Cardiac septum (tissue), 1 donor: Measurements from ENCODE around the gene COBL. TPM values are rescaled to one million over a fixed set of nuclear protein-coding genes. Genes with fewer than 3 reads are reported as not detected.

Experiments used
- DNase-seq: peaks from one replicate; pipeline ENCODE4 v3.0.0-alpha.2; 2020; ENCODE audit warnings: low spot score
- intact Hi-C: fragments of 100-400 bp; cut with DNase I; formaldehyde crosslinking; loops from one replicate; pipeline ENCODE4 v1.14.0; 2022
- total RNA-seq: library from RNA; stranded (reverse); fragmentation: NEBNext Ultra II Directional; extraction: Animal tissue kit (Norgen Biotek cat#: 25700); gene quantifications from one replicate; pipeline ENCODE4 v1.2.1, GENCODE V29; 2021
- donor health status: DM: no; HTN: no; CAD: no.

COBL gene
- total RNA-seq, 1 donor from 2014 or later = 109 TPM

DNA sequence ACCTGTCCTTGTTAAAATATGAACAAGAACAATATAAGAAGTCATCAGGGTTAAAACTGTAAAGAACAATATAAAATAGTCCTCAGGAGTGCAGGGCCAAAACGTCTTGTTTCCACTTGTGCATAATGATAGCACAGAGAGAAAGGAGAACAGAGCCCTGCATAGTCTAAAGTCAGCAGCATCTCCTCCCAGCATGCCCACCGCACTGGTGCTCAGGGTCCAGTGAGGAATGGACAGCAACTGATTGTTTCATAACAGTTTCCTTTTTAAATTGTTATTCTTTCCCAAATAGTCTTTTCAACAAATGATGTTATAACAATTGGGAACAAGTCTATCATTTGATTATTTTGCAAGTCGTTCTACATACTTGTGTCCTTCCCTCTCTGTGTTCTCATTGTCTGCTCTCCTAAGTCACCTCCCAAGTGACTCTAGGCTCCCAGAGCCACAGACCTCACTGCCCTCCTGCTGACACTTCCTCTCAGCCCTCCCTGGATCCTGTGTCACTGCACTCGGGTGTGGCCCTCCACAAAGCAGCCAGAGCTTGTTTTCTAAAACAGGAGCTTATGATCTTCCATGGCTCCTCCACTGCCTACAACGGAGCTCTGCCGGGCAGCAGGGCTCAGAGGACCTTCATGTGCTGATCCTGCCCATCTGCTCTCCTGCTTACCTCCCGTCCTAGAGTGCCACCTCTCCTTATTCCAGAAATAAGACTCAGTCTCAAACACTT lies 27.6 kb downstream of the COBL start:
- intact Hi-C loops = no loop called here
- no peak for DNase-seq

DNA sequence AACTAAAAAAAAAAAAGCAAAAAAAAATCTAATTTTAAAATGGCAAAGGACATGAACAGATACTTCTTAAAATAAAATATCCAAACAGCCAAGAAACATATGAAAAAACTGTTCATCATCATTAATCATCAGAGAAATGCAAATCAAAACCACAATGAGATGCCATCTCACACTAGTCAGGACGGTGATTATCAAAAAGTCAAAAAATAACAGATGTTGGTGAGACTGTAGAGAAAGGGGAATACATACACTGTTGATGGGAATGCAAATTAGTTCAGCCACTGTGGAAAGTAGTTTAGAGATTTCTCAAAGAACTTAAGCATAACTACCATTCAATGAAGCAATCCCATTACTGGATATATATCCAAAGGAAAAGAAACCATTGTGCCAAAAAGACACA lies 30.2 kb downstream of the COBL start:
- intact Hi-C loops = no loop called here
- DNase-seq = no peak

GRCh38 chr7:51280156-51280555 lies 36.5 kb downstream of the COBL start:
- intact Hi-C loops = no loop called here
- no peak for DNase-seq

GRCh38 chr7:51279391-51280023 lies 37.1 kb downstream of the COBL start:
- intact Hi-C loops = no loop called here
- no peak for DNase-seq

GRCh38 chr7:51278797-51279196 lies 37.8 kb downstream of the COBL start:
- intact Hi-C loops = no loop called here
- DNase-seq = no peak

DNA sequence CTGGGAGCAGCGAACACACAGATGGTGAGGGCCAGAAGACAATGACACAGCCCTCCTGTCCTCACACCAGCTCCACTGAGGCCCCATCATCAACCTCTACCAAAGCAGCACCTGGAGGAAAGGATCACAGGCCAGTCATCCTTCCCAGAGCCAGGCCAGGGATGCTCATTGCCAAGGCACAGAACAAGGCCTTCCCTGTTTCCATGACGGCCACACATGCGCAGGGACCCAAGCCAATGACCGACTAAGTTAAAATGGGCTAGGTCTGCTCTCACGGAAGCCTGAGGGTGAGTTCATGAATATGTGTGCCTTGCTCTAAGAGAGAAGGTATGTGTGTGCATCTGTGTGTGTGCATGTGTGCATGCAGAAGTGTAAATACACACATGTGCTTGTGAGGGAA lies 39.6 kb downstream of the COBL start:
- intact Hi-C loops = no loop called here

DNA sequence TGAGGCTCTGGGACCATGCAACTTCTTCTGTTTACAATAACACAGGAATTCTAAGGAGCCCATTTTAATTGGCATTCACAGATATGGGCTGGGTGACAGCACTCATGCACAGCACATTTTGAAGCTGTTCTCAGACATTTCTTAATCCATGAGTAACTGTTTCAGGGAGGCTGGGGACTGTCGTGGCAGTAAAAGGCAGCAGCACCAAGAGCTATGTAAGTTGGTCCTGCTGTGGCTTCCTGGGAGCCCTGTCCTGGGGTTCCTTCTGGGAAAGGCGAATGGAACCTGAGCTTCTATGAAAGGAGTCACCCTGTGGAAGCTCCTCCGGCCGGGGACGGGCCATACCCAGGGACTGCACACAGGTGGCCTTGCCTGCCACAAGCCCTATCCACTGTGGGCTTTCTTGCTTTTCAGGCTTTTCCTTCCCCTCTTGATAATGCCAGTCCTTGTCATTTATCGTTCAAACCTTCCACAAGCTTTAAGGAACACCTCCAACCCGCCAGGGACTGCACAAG lies 40.5 kb downstream of the COBL start:
- intact Hi-C loops = no loop called here
- DNase-seq = no peak

More for the DNA sequence above, 39.6 kb downstream of the COBL start:
- no peak for DNase-seq

DNA sequence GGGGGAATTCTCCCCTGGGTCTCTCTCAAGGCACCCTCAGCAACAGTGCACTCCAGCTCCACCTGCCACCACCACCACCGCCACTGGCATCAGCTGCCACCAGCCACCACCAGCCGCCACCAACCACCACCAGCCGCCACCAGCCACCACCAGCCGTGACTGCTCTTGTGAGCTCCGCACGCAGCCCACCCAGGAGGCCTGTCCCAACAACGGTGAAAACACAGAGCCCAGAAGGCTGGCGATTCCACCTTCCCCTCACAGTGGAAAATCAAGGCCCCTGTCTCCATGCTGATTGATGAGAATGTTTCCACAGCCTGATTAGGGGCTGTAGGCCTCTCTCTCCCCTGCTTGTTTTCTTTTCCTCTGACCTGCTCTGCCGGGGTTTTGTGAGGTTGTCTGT lies 41.1 kb downstream of the COBL start:
- no peak for DNase-seq
- intact Hi-C loops = no loop called here

GRCh38 chr7:51274955-51275354 lies 41.7 kb downstream of the COBL start:
- intact Hi-C loops = no loop called here
- no peak for DNase-seq

DNA sequence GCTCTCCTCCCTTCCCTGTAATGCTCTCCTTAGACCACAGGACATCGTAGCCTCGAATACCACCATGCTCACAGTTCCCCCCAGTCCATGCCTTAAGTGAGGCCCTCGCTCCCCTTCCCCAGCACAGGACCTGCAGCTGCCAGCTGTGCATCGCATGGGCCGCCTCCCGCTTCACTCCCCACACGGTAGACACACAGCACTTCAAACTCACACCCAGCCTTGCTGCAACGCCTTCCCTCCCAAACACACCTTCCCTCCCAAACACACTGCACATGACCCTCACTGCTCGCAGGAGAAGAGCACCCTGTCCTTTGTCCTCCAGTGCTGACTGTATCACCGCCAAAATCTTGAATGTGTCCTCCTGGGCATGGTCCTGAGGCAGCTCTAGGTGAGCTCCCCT lies 42.6 kb downstream of the COBL start:
- intact Hi-C loops = no loop called here
- DNase-seq = no peak

DNA sequence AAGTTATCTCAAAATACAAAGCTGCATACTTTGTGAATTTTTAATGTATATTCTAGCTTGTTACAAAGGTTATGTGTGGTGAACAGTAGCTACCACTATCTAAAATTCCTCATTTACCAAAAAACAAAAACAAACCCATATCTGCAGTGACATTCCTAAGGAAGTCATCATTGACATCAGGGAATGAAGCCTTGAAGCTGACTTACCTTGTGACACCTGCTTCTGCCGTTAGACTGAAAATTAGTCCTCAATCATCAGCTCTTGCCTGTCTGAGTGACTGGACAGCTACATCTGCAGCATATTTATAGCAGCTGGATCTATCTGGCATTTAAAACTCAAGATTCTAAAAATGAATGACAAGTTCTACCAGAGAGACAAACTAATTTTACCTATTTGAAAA lies 43.2 kb downstream of the COBL start:
- DNase-seq = no peak
- intact Hi-C loops = no loop called here

DNA sequence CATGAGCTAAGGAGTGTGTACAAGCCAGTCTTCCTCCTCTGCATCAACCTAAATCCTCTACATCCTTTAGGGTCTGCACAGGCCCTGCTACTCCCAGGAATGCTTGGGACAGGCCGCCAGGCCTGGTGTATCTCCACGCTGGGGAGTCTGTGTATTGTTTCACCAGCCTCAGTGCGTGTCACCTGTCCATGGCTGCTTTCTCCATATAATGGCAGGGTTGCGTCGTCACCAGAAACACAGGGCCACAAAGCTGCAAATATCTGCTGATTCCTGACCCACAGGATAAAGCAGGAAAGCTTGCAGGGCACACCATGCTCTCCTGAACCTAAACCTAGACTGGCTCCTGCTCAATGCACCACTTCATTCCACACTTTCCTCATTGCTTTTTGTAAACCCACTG lies 45.6 kb downstream of the COBL start:
- DNase-seq = no peak
- intact Hi-C loops = no loop called here

DNA sequence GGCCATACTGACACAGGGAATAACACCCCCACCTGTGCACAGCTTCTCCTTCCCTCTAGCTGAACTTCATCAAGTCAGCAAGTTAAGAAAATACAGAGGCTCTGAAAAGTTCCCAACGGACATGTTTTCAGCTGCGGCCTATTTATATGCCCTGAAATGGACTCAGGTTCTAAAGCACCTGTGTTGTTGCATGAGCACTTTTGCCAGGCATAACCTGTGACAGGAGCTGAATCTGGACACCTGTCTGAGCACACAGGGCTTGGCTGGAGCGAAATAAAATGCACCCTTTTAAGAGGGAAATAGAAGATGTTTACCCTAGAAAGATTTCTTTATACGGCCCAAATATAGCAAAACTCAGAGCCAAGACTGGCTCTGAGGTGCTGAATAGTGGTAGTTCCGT lies 46.7 kb downstream of the COBL start:
- intact Hi-C loops = no loop called here
- DNase-seq = no peak

- intact Hi-C loops = no loop called here
- DNase-seq = no peak
Observed at GRCh38 chr7:51269321-51269720, 47.3 kb downstream of the COBL start.

- no peak for DNase-seq
- intact Hi-C loops = no loop called here
Observed at GRCh38 chr7:51268859-51269258, 47.8 kb downstream of the COBL start.

DNA sequence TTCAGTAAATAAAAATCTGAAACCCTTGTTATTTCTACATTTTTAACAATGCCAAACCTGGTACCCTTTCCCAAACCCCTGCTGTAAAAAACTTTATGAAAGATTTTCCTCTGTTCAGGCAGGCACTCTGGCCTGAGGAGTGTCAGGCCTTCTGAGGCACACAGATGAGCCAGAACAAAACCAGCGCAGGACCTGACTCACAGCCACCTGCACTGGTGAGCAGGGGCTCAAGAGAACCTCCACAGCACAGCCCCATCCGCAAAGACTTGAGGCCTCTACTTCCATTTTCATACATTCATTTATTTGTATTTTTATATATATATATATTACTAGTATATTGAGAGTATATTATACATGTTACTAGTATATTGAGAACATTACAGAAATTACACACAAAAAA lies 49.4 kb downstream of the COBL start:
- intact Hi-C loops = no loop called here
- DNase-seq = no peak

- intact Hi-C loops = no loop called here
- DNase-seq = no peak
Observed at GRCh38 chr7:51265066-51265907, 51.3 kb downstream of the COBL start.

DNA sequence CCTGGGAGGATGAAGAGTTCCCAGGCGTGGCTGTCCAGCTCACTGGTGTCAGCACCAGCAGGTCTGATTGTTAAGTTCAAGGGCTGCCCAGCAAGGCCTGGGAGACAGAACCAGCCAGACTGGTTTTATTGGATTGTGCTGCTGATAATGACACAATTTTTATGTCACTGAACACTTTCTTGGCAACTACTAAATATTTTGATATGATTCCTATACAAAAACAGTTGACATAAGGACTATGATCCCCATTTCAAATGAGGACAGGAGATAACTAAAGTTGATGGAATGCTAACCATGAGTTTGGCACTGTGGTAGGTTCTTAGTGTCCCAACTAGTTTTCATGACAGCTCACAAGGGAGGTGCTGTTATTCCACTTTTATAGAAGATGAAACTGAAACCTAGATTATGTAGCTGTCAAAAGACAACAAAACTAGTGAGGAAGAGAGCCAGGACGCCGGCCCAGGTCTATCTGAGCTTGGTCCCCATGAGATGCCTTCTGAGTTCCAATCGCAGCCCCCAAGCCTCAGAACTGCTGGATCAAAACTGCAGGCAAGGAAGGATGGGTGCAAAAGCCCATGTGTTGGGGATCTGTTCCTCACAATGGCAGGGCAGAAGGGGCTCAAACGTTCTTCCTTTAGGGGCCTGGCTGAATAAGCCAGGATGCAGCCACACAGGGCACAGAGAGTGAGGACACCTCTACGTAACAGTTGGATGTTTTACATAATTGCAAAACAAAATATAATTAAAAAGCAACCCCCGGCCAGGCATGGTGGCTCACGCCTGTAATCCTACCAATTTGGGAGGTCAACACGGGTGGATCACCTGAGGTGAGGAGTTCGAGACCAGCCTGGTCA lies 52.8 kb downstream of the COBL start:
- DNase-seq = no peak
- intact Hi-C loops = loop anchor here (5.0 kb wide), 1 partner anchor 93 kb away; no protein-coding TSS in a partner anchor

DNA sequence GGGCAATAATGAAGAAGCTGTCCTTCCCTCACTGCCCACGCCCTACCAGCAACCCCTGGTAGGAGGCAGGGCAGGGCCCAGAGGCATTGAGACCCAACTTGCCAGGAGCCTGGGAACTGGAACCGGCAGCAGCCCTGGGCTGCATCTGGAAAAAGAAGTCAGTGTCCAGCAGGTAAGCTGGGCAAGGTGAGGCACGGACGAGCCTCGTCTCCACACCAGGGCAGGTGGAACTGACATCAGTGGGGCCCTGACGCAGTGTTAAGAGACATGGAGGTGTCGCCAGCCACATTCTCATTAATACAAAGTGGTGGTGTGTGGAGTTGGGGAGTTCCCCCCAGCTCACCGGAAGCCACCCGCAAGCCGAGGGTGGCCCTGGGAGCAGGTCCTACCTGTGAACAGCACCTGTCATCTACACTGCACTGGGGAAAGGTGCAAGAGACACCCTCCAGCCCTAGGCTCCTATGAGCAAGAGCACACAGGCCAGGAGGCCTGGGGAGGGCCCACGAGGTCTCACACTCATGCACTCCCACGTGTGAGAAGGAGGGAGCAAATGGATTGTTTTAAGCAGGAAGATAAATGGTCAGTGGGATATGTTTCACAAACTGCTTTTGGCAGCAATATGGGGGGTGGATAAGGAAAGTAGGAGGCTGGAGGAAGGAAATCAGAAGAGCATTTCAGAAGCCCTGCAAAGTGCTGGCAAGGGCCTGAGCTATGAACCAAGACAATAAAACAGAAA lies 53.6 kb downstream of the COBL start:
- intact Hi-C loops = loop anchor here (5.0 kb wide), 1 partner anchor 94 kb away; no protein-coding TSS in a partner anchor
- DNase-seq = no peak
